ENCODE results near the gene GTSF1L. TPM values are rescaled to one million over a fixed set of nuclear protein-coding genes. Genes with fewer than 3 reads are reported as not detected.

GTSF1L gene
- total and polyA plus RNA-seq, 4 donors = not detected

DNA sequence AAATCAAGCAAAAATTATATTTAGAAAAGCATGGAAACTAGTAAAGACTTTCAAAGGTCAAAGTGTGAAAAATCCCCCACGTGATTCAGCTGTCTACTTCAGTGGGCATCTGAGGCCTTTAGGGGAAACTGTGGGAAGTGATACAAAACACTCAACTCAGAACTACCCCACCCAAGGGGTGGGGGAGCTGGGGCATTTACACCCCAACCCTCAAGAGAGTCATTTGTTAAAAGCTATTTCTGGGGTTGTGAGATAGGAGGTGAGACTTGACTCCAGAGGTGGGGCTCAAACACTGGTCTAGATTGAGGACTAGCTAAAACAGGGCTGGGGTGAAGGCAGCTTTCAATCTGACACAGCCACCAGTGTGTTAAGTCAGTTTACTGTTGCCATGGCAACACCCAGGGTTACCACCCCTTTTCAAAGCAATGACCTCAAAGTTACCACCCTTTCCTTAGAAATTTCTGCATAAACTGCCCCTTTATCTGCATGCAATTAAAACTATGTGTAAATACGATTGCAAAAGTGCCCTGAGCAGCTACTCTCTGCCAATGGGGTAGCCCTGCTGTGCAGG, 9.9 kb upstream of the GTSF1L start:
- DNase-seq = no peak
- TF ChIP-seq, protein P1, sequence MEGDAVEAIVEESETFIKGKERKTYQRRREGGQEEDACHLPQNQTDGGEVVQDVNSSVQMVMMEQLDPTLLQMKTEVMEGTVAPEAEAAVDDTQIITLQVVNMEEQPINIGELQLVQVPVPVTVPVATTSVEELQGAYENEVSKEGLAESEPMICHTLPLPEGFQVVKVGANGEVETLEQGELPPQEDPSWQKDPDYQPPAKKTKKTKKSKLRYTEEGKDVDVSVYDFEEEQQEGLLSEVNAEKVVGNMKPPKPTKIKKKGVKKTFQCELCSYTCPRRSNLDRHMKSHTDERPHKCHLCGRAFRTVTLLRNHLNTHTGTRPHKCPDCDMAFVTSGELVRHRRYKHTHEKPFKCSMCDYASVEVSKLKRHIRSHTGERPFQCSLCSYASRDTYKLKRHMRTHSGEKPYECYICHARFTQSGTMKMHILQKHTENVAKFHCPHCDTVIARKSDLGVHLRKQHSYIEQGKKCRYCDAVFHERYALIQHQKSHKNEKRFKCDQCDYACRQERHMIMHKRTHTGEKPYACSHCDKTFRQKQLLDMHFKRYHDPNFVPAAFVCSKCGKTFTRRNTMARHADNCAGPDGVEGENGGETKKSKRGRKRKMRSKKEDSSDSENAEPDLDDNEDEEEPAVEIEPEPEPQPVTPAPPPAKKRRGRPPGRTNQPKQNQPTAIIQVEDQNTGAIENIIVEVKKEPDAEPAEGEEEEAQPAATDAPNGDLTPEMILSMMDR (IDR thresholded peaks at IDR 0.05; ENCODE audit: control extremely low read depth, extremely low read depth) = no peak
- ATAC-seq (ENCODE audit: insufficient read depth, low FRiP score) = no peak
- H3K4me1 ChIP-seq (ENCODE audit: control insufficient read depth in 5 of 5, insufficient read depth in 5 of 5, low read length in 5 of 5) = no peaks in the 10 kb centered on the region
- H3K36me3 ChIP-seq (ENCODE audit: control insufficient read depth in 4 of 4, insufficient read depth in 4 of 4, low read length in 4 of 4) = no peaks in the 10 kb centered on the region
- H3K4me3 ChIP-seq = no peak overlapping the region
- 55 to 61% methylated on average over 2 of the region's 2 CpGs for WGBS, 2 donors
- no peak overlapping the region for H3K27ac ChIP-seq (ENCODE audit: low read depth in 1 of 2, low read length in 1 of 2)
- no peaks in the 10 kb centered on the region for H3K9me3 ChIP-seq (ENCODE audit: control insufficient read depth in 4 of 4, insufficient read depth in 3 of 4, low read length in 3 of 4)
- H3K27me3 ChIP-seq (ENCODE audit: control insufficient read depth in 3 of 3, insufficient read depth in 3 of 3, low read length in 2 of 3) = no peaks in the 10 kb centered on the region
- H3K9ac ChIP-seq (ENCODE audit: insufficient read depth in 1 of 2, low read length in 2 of 2) = no peak overlapping the region

DNA sequence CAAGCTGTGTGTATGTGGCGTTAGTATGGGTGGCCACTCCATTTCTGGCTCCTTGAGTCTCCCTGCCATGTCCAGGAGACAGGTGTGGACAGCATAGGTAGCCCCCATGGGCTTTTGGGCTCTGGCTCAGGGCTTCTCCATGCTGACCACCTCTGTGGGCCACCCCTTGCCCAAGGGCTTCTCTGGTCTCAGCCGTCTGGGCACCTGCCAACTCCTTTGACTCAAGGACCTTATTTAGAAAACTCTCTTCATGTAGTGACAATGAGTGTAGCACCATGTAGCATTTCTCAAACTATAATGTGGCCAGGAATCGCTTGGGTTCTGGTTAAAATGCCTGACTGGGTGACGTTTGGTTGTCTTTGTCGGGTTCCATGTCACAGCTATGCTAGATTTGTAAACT, 5.1 kb upstream of the GTSF1L start:
- Histone ChIP-seq H3K4me1 (ENCODE audit: control insufficient read depth in 5 of 5, insufficient read depth in 5 of 5, low read length in 5 of 5) (no peaks in the 10 kb centered on the region), H3K27ac (ENCODE audit: low read depth in 1 of 2, low read length in 1 of 2) (no peak overlapping the region), H3K36me3 (ENCODE audit: control insufficient read depth in 4 of 4, insufficient read depth in 4 of 4, low read length in 4 of 4) (no peaks in the 10 kb centered on the region), H3K27me3 (ENCODE audit: control insufficient read depth in 3 of 3, insufficient read depth in 3 of 3, low read length in 2 of 3) (no peaks in the 10 kb centered on the region), H3K4me3 (no peak overlapping the region), H3K9me3 (ENCODE audit: control insufficient read depth in 4 of 4, insufficient read depth in 3 of 4, low read length in 3 of 4) (peaks cover 0 to 3% (median 0%) of the 10 kb centered on the region in 4 donors), H3K9ac (ENCODE audit: insufficient read depth in 1 of 2, low read length in 2 of 2) (no peak overlapping the region)
- 78 to 88% methylated on average over 5 of the region's 5 CpGs for WGBS, 2 donors
- no peak for DNase-seq
- no peak for ATAC-seq (ENCODE audit: insufficient read depth, low FRiP score)
- TF ChIP-seq, protein P1 (IDR thresholded peaks at IDR 0.05; ENCODE audit: control extremely low read depth, extremely low read depth) = no peak

DNA sequence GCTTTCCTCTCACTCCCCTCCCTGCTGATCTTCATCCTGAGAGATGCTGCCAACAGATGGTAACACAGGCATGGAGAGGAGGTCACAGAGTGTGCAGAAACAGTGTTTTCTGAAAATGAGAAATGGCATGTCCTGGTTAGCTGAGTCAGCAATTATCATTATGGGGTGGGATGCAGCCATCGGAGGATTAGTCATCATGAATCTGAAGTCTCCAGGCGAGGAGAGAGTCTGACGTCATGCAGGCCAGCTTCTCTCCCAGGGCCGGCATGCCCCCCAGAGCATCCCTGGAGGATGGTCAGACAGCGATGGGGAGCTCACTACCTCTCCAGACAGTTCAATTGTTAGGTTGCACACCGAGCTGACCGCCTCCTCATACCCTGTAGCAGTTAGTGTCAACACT, 4.7 kb upstream of the GTSF1L start:
- WGBS, 2 donors = 86 to 88% methylated on average over 7 of the region's 7 CpGs
- TF ChIP-seq, protein P1 (IDR thresholded peaks at IDR 0.05; ENCODE audit: control extremely low read depth, extremely low read depth) = no peak
- ATAC-seq (ENCODE audit: insufficient read depth, low FRiP score) = no peak
- Histone ChIP-seq H3K27me3 (ENCODE audit: control insufficient read depth in 3 of 3, insufficient read depth in 3 of 3, low read length in 2 of 3) (no peaks in the 10 kb centered on the region), H3K9me3 (ENCODE audit: control insufficient read depth in 4 of 4, insufficient read depth in 3 of 4, low read length in 3 of 4) (peaks cover 0 to 3% (median 0%) of the 10 kb centered on the region in 4 donors), H3K27ac (ENCODE audit: low read depth in 1 of 2, low read length in 1 of 2) (no peak overlapping the region), H3K4me1 (ENCODE audit: control insufficient read depth in 5 of 5, insufficient read depth in 5 of 5, low read length in 5 of 5) (no peaks in the 10 kb centered on the region), H3K4me3 (no peak overlapping the region), H3K36me3 (ENCODE audit: control insufficient read depth in 4 of 4, insufficient read depth in 4 of 4, low read length in 4 of 4) (no peaks in the 10 kb centered on the region), H3K9ac (ENCODE audit: insufficient read depth in 1 of 2, low read length in 2 of 2) (no peak overlapping the region)
- DNase-seq = no peak

All from lung (tissue), 12 donors.